WTC11 (cell line): ENCODE measurements around the gene MTHFS.

ENCODE experiments used
- CTCF ChIP-seq: fragments of 200-600 bp; IDR thresholded peaks from 2 replicates; pipeline ENCODE4 v1.8.0; 2022; ENCODE audit warnings: antibody characterized with exemption
- MYBL2 ChIP-seq: sonication (generic); formaldehyde crosslinking; IDR thresholded peaks from 2 replicates; pipeline ENCODE4 v1.8.1; 2023; ENCODE audit warnings: mild to moderate bottlenecking, moderate library complexity, missing genetic modification reagents
- NR1H2 ChIP-seq: sonication (generic); formaldehyde crosslinking; IDR thresholded peaks from 2 replicates; pipeline ENCODE4 v1.9.0; 2021; ENCODE audit warnings: mild to moderate bottlenecking, moderate library complexity, missing genetic modification reagents
- SMAD3 ChIP-seq: sonication (generic); formaldehyde crosslinking; IDR thresholded peaks from 2 replicates; pipeline ENCODE4 v1.8.0; 2022; ENCODE audit warnings: missing genetic modification reagents, mild to moderate bottlenecking, borderline replicate concordance
- SMAD4 ChIP-seq: sonication (generic); formaldehyde crosslinking; IDR thresholded peaks from 2 replicates; pipeline ENCODE4 v1.8.0; 2022; ENCODE audit warnings: mild to moderate bottlenecking, missing genetic modification reagents

DNA sequence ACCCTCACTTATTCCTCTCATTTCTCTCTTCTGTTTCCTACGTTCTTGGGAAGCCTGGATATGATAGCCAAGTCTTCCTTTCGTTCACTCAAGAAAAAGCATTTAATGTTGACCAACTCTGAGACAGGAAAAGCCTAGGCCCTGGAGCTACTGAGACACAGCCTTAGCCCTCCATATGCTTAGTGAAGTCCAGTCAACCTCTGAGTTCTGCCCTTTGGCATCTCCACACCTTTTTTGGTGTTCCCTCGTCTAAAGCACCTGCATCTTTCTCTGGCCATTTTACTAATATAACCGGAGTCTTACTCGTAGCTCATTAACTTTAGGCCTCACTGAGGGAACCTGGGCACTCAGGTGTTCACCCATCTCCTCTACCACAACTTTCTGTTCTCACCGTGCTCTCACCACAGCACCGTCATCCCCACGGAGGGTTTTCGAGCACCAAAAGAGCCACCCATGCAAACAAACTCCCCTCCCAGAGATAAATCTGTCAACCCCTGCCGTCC, 632 bp downstream of the MTHFS start:
- TF ChIP-seq NR1H2 (CRISPR knock-in tag) (no peak), SMAD3 (CRISPR knock-in tag) (no peak), CTCF (no peak), SMAD4 (no peak), MYBL2 (CRISPR knock-in tag) (no peak)
